ENCODE data around the gene APOM.

- TF ChIP-seq CTCF (IDR thresholded peaks at IDR 0.05) (no peak), POLR2A (IDR thresholded peaks at IDR 0.05) (no peak)
These were observed 45.2 kb downstream of the APOM start for GRCh38 chr6:31700740-31701401.

Measured in thyroid gland (tissue), 4 donors.